T-cell (primary cell): ENCODE data around the gene MIAT. TPM values are rescaled to one million over a fixed set of nuclear protein-coding genes. Genes with fewer than 3 reads are reported as not detected.

Experiments
- ATAC-seq, 4 experiments: fragments of 200-7000 bp in 3 of 4; fragments of 150-1000 bp in 1 of 4; cut with Tn5 transposase; replicated peaks in 1 of 4; 1 replicate in 3 of 4; 2 replicates in 1 of 4; pipeline ENCODE4 v1.10.0; 2021; ENCODE audit warnings: moderate library complexity in 3 of 4, mild to moderate bottlenecking in 2 of 4, moderate number of reproducible peaks in 1 of 4
- CTCF ChIA-PET, 2 donors: fragments of 300-600 bp; sonication (Branson Sonifier 250); formaldehyde crosslinking; loops; one replicate each; lab custom pipeline; 2022; ENCODE audit warnings: antibody characterized with exemption in 2 of 2; lab: Charles Lee
- POLR2A ChIA-PET, 2 donors: fragments of 300-600 bp; sonication (Branson Sonifier 250); formaldehyde crosslinking; loops; one replicate each; lab custom pipeline; 2022; ENCODE audit warnings: antibody characterized with exemption in 2 of 2; lab: Charles Lee
- DNase-seq, 35 experiments: peaks; one replicate each; pipeline versions ENCODE4 v3.0.0 to v3.0.0-alpha.2; 2013 to 2023
- H3K27ac ChIP-seq: one replicate; pipeline ENCODE4 v1.5.1; 2013; ENCODE audit warnings: low read length
- H3K27me3 ChIP-seq, 2 experiments: replicated peaks in 1 of 2; 1 replicate in 1 of 2; 2 replicates in 1 of 2; pipeline versions ENCODE4 v1.6.1 to v1.7.0; 2013; ENCODE audit warnings: low read length in 1 of 2, mixed read lengths in 1 of 2; ENCODE audit not compliant: control insufficient read depth in 2 of 2, insufficient read depth in 2 of 2; ENCODE audit errors: extremely low read depth in 1 of 2
- H3K36me3 ChIP-seq, 2 donors: 1 replicate in 1 of 2; 2 replicates in 1 of 2; pipeline versions ENCODE4 v1.6.1 to v1.7.0; 2013; ENCODE audit warnings: low read length in 1 of 2; ENCODE audit not compliant: control insufficient read depth in 2 of 2, insufficient read depth in 1 of 2; ENCODE audit errors: extremely low read depth in 1 of 2
- H3K4me1 ChIP-seq, 2 experiments: 1 replicate in 1 of 2; 2 replicates in 1 of 2; pipeline versions ENCODE4 v1.6.1 to v1.7.0; 2013; ENCODE audit warnings: low read length in 2 of 2, mixed read lengths in 1 of 2; ENCODE audit not compliant: insufficient read depth in 2 of 2, control insufficient read depth in 1 of 2; ENCODE audit errors: extremely low read depth in 1 of 2
- H3K4me3 ChIP-seq, 2 donors: 1 replicate in 1 of 2; 2 replicates in 1 of 2; pipeline versions ENCODE4 v1.5.1 to v1.7.0; 2013; ENCODE audit warnings: mild to moderate bottlenecking in 2 of 2, low read length in 1 of 2, moderate library complexity in 1 of 2; ENCODE audit not compliant: control insufficient read depth in 1 of 2; ENCODE audit errors: extremely low read depth in 1 of 2
- H3K9me3 ChIP-seq: 2 replicates; pipeline ENCODE4 v1.7.0; 2013
- H3K27ac Mint-ChIP-seq, 2 donors: one replicate each; pipeline ENCODE4 v1.8.0; 2020 to 2021; ENCODE audit warnings: mild to moderate bottlenecking in 2 of 2, mixed read lengths in 2 of 2
- H3K27me3 Mint-ChIP-seq, 2 donors: one replicate each; pipeline ENCODE4 v1.8.0; 2021 to 2022; ENCODE audit warnings: mixed read lengths in 2 of 2
- H3K36me3 Mint-ChIP-seq: one replicate; pipeline ENCODE4 v1.8.0; 2021; ENCODE audit warnings: mixed read lengths
- H3K4me1 Mint-ChIP-seq, 3 donors: one replicate each; pipeline ENCODE4 v1.8.0; 2020 to 2022; ENCODE audit warnings: mixed read lengths in 3 of 3, mild to moderate bottlenecking in 1 of 3
- H3K4me3 Mint-ChIP-seq, 3 donors: one replicate each; pipeline ENCODE4 v1.8.0; 2020 to 2022; ENCODE audit warnings: mild to moderate bottlenecking in 3 of 3, mixed read lengths in 3 of 3, moderate library complexity in 3 of 3
- H3K9me3 Mint-ChIP-seq, 3 donors: one replicate each; pipeline ENCODE4 v1.8.0; 2020 to 2022; ENCODE audit warnings: mixed read lengths in 3 of 3
- WGBS: methylation state at CpG from one replicate; pipeline ENCODE4 v1.1.5; 2013; ENCODE audit warnings: missing lambda C conversion rate; ENCODE audit not compliant: insufficient coverage; 5-methylcytosine and 5-hydroxymethylcytosine counted together
- total RNA-seq, 35 experiments: library from RNA in 6 of 35; stranded (reverse) in 6 of 35; fragments of 120-200 nt in 1 of 35; gene quantifications; one replicate each; pipeline versions ENCODE4 v1.2.1 to v1.2.4 and lab custom pipeline; 2013 to 2026

MIAT gene
- total RNA-seq, 5 donors from 2014 or later (not counting 1 experiment from before 2014, with no cell fraction given): 45.8 to 237 (median 207) TPM

DNA sequence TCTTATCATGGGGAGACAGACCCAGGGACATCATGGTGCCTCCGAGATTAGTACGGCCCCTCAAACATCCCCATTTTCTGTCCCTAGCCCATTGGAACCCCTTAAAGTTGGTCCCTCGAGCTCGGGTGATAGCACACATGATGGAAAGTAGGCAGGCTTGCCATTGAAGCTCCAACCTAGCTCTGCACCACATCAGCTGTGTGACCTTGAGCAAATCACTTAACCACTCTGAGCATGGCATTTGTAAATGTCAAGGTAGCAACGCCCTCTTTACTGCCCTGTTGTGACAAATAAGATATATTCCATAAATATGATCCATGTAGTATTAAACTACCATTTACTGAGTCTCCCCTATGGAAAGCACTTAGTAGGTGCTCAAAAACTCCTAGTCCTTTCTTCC is 61.1 kb downstream of the MIAT start:
- no peak overlapping the region for H3K4me3 ChIP-seq
- ChIA-PET POLR2A (interaction anchor here in 1 of 2 donors (0.6 kb wide), 1 partner anchor 86 kb away, joined by 4 read pairs; no protein-coding TSS in a partner anchor), CTCF (no interaction called here)
- no peaks in the 10 kb centered on the region for H3K4me1 ChIP-seq
- Mint-ChIP-seq H3K4me1 (peaks cover 3 to 20% (median 3%) of the 10 kb centered on the region in 3 donors), H3K9me3 (no peaks in the 10 kb centered on the region), H3K27me3 (no peaks in the 10 kb centered on the region), H3K36me3 (peaks cover 56% of the 10 kb centered on the region), H3K4me3 (no peak overlapping the region), H3K27ac (no peak overlapping the region)
- WGBS: 90% methylated on average over 2 of the region's 5 CpGs
- no peak for DNase-seq
- no peaks in the 10 kb centered on the region for H3K27me3 ChIP-seq
- H3K36me3 ChIP-seq: peaks cover 17 to 70% of the 10 kb centered on the region in 2 donors
- no peak overlapping the region for H3K27ac ChIP-seq
- no peaks in the 10 kb centered on the region for H3K9me3 ChIP-seq
- no peak for ATAC-seq

DNA sequence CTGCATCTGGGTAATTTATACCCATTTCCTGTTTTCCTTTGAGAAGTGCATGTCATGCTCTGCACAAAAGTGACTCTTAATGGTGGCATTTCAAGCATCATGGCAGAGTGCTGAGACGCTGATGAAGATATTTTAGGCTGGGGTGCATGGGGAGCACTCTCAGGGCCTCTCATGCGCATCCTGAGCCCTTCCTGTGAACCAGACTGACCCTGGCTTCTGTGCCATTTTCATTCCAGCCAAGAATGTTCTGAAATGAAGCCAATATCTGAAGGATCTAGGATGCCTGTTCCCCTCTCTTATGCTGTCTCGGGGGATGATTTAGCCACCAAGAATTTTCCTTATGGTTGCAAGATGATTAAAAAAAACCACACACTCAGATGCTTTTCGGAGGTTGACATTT is 61.5 kb downstream of the MIAT start:
- no peaks in the 10 kb centered on the region for H3K9me3 ChIP-seq
- H3K4me1 ChIP-seq: no peaks in the 10 kb centered on the region
- Mint-ChIP-seq H3K4me1 (peaks cover 2 to 20% (median 2%) of the 10 kb centered on the region in 3 donors), H3K4me3 (no peak overlapping the region), H3K27ac (no peak overlapping the region), H3K36me3 (peaks cover 56% of the 10 kb centered on the region), H3K9me3 (no peaks in the 10 kb centered on the region), H3K27me3 (no peaks in the 10 kb centered on the region)
- no peak overlapping the region for H3K27ac ChIP-seq
- ATAC-seq (no peak), DNase-seq (no peak)
- peaks cover 17 to 65% of the 10 kb centered on the region in 2 donors for H3K36me3 ChIP-seq
- 100% methylated on average over 2 of the region's 4 CpGs for WGBS
- H3K4me3 ChIP-seq: no peak overlapping the region
- H3K27me3 ChIP-seq: no peaks in the 10 kb centered on the region
- ChIA-PET CTCF (no interaction called here), POLR2A (no interaction called here)

DNA sequence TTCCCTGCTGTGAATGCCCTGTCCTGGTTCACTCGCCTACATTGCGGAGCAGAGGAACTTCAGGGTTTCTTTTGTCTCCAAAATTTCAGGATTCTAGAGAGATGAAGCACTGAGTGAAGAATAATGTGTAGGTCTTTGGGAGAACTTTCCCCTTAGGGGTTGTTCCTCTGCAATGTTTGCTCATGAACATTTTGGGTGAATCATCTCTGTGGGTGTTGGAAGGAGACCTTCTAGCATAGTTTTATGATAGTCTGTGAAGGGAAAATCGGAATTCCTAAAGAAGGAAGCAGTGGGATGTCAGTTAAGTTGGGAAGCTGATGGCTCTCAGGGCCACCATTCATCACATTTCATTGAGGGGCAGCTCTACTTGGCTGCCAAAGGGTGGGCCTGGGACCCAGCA is 64.8 kb downstream of the MIAT start:
- Mint-ChIP-seq H3K9me3 (no peaks in the 10 kb centered on the region), H3K4me3 (no peak overlapping the region), H3K27ac (no peak overlapping the region), H3K36me3 (peaks cover 73% of the 10 kb centered on the region), H3K27me3 (no peaks in the 10 kb centered on the region), H3K4me1 (peaks cover 2 to 17% (median 2%) of the 10 kb centered on the region in 3 donors)
- Histone ChIP-seq H3K4me3 (no peak overlapping the region), H3K27ac (no peak overlapping the region), H3K4me1 (no peaks in the 10 kb centered on the region), H3K9me3 (no peaks in the 10 kb centered on the region), H3K36me3 (peaks cover 9 to 61% of the 10 kb centered on the region in 2 donors), H3K27me3 (no peaks in the 10 kb centered on the region)
- CTCF ChIA-PET: no interaction called here
- no peak for ATAC-seq
- 100% methylated on average over 2 of the region's 3 CpGs for WGBS
- POLR2A ChIA-PET: no interaction called here
- no peak for DNase-seq

DNA sequence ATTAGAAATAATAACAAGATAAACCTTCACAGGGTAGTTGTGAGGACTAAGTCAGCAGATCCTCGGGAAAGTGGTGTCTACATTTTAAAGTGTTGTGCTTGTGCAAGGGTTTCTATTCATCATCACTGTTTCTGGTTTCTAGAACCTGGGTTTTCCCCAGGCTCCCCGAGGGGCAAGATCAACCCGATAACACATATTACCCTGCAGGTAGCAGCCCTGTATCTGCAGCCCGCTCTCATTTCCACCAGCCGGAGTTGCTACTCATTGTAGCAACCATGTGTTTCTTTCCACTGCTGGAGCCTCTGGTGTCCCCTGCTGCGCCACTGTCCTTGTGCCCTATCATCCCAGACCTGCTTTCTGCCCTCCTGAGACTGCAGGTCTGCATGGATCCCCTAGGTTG is 67.0 kb downstream of the MIAT start:
- no peak for ATAC-seq
- Histone ChIP-seq H3K27ac (no peak overlapping the region), H3K4me1 (no peaks in the 10 kb centered on the region), H3K4me3 (no peak overlapping the region), H3K36me3 (peaks cover 9 to 55% of the 10 kb centered on the region in 2 donors), H3K27me3 (no peaks in the 10 kb centered on the region), H3K9me3 (no peaks in the 10 kb centered on the region)
- 93% methylated on average over 4 of the region's 6 CpGs for WGBS
- ChIA-PET CTCF (no interaction called here), POLR2A (no interaction called here)
- H3K27me3 Mint-ChIP-seq: no peaks in the 10 kb centered on the region
- DNase-seq: no peak
- peaks cover 2 to 19% (median 2%) of the 10 kb centered on the region in 3 donors for H3K4me1 Mint-ChIP-seq
- H3K4me3 Mint-ChIP-seq: no peak overlapping the region
- H3K27ac Mint-ChIP-seq: no peak overlapping the region
- H3K9me3 Mint-ChIP-seq: no peaks in the 10 kb centered on the region
- peaks cover 78% of the 10 kb centered on the region for H3K36me3 Mint-ChIP-seq

DNA sequence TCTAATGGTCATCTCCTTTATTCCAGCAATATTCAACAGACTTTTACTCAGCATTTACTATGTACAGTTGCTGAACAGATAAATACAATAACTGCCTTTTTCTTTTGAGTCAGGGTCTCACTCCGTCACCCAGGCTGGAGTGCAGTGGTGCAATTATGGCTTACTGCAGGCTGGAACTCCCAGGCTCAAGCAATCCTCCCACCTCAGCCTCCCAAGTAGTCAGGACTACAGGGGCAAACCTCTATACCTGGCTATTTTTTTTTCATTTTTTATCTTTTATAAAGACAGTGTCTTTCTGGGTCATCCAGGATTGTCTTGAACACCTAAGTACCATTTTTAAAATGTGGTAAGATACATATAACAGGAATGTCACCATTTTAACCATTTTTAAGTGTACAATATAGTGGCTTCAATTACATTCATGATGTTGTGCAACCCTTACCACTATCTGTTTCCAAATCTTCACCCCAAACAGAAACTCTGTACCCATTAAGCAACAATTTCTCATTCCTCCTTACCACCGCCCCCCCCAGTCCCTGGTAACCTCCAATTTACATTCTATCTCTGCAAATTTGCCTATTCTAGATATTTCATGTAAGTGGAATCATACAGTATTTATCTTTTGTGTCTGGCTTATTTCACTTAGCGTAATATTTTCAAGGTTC is 67.8 kb downstream of the MIAT start:
- Mint-ChIP-seq H3K9me3 (no peaks in the 10 kb centered on the region), H3K4me3 (no peak overlapping the region), H3K36me3 (peaks cover 82% of the 10 kb centered on the region), H3K4me1 (peaks cover 2 to 19% (median 2%) of the 10 kb centered on the region in 3 donors), H3K27me3 (no peaks in the 10 kb centered on the region), H3K27ac (no peak overlapping the region)
- Histone ChIP-seq H3K27ac (no peak overlapping the region), H3K4me3 (no peak overlapping the region), H3K27me3 (no peaks in the 10 kb centered on the region), H3K9me3 (no peaks in the 10 kb centered on the region), H3K36me3 (peaks cover 9 to 54% of the 10 kb centered on the region in 2 donors), H3K4me1 (no peaks in the 10 kb centered on the region)
- POLR2A ChIA-PET: no interaction called here
- no CpG with 5 or more reads among the region's 3 CpGs for WGBS
- no peak for DNase-seq
- CTCF ChIA-PET: no interaction called here
- ATAC-seq: no peak

Other genes starting within 250 kb of the MIAT start
- gene ASPHD2, start 228.3 kb upstream of the MIAT start, total RNA-seq: 1 to 10 TPM; 1.9 to 5.3 (median 4.3) TPM
- gene HPS4, start 173.8 kb upstream of the MIAT start, total RNA-seq: 10 to 100 TPM; 38.7 to 53.4 (median 50.0) TPM
- gene SRRD, start 173.7 kb upstream of the MIAT start, total RNA-seq: 10 to 100 TPM; 17.4 to 23.3 (median 21.8) TPM
- 10 to 100 TPM; 63.0 to 91.8 (median 75.2) TPM for gene TFIP11, start 145.1 kb upstream of the MIAT start, total RNA-seq
- gene TPST2, start 67.5 kb upstream of the MIAT start, total RNA-seq: 10 to 100 TPM; 30.3 to 42.1 (median 38.0) TPM
- not detected for gene CRYBB1, start 39.6 kb upstream of the MIAT start, total RNA-seq
- gene CRYBA4, start 35.6 kb upstream of the MIAT start, total RNA-seq: not detected